Measurements from ENCODE around the gene ZNF804A.

ZNF804A gene

DNA sequence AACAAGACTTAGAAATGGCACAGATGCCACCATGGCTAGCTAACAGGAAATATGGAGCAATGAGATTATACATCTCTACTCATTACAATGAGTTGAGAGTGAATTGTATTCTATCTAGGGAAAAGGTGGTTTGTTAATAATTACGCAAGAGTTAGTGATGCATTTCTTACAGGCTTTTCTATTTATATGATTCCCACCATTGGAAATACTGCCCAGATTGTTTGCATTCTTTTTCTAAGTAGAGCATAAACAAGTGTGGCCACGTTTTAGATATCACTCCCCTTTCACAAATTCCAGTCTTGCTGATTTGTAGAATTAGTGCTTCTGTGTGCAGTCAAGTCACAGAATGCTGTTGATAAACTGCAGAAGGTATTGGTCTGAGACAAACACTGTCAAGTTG, 56.6 kb downstream of the ZNF804A start:
- no peak for TF ChIP-seq PPARA (CRISPR knock-in tag; IDR thresholded peaks at IDR 0.05; ENCODE audit: borderline replicate concordance)
- no peak for TF ChIP-seq ISL1 (CRISPR knock-in tag; IDR thresholded peaks at IDR 0.05)
- TF ChIP-seq TOX (CRISPR knock-in tag; IDR thresholded peaks at IDR 0.05; ENCODE audit: borderline replicate concordance) = no peak
- TF ChIP-seq ESRRG (CRISPR knock-in tag; IDR thresholded peaks at IDR 0.05) = no peak
- no peak for TF ChIP-seq ZNF70 (CRISPR knock-in tag; IDR thresholded peaks at IDR 0.05)
- TF ChIP-seq TCF4 (CRISPR knock-in tag; IDR thresholded peaks at IDR 0.05; ENCODE audit: borderline replicate concordance) = no peak
- TF ChIP-seq ZFP3 (CRISPR knock-in tag; IDR thresholded peaks at IDR 0.05) = no peak
- TF ChIP-seq GLIS3 (CRISPR knock-in tag; IDR thresholded peaks at IDR 0.05) = no peak
- ATAC-seq = no peak

DNA sequence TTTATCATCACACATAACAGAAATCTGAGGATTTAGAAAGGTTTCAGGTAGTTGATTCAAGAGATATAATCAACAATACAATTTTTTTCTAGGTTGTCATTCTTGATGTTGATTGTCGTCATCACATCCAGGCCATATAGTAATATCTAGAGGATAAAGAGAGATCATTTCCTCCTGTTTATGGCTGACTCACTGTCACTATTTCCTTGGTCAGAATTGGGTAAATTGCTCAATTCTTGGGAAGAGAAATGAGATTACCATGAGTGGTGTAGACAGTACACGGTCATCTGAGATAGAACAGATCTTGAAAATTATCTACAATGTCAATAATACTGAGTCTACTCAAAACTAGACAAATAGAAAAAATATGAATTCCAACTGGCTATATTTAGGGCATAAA, 78.8 kb downstream of the ZNF804A start:
- no peak for ATAC-seq
- TF ChIP-seq ZNF8 (CRISPR knock-in tag; IDR thresholded peaks at IDR 0.05) (no peak), ZNF70 (CRISPR knock-in tag; IDR thresholded peaks at IDR 0.05) (no peak), ISL1 (CRISPR knock-in tag; IDR thresholded peaks at IDR 0.05) (peak; percentile 61)
- TF ChIP-seq, protein P1, sequence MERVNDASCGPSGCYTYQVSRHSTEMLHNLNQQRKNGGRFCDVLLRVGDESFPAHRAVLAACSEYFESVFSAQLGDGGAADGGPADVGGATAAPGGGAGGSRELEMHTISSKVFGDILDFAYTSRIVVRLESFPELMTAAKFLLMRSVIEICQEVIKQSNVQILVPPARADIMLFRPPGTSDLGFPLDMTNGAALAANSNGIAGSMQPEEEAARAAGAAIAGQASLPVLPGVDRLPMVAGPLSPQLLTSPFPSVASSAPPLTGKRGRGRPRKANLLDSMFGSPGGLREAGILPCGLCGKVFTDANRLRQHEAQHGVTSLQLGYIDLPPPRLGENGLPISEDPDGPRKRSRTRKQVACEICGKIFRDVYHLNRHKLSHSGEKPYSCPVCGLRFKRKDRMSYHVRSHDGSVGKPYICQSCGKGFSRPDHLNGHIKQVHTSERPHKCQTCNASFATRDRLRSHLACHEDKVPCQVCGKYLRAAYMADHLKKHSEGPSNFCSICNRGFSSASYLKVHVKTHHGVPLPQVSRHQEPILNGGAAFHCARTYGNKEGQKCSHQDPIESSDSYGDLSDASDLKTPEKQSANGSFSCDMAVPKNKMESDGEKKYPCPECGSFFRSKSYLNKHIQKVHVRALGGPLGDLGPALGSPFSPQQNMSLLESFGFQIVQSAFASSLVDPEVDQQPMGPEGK (CRISPR knock-in tag; IDR thresholded peaks at IDR 0.05; ENCODE audit: borderline replicate concordance) = no peak

DNA sequence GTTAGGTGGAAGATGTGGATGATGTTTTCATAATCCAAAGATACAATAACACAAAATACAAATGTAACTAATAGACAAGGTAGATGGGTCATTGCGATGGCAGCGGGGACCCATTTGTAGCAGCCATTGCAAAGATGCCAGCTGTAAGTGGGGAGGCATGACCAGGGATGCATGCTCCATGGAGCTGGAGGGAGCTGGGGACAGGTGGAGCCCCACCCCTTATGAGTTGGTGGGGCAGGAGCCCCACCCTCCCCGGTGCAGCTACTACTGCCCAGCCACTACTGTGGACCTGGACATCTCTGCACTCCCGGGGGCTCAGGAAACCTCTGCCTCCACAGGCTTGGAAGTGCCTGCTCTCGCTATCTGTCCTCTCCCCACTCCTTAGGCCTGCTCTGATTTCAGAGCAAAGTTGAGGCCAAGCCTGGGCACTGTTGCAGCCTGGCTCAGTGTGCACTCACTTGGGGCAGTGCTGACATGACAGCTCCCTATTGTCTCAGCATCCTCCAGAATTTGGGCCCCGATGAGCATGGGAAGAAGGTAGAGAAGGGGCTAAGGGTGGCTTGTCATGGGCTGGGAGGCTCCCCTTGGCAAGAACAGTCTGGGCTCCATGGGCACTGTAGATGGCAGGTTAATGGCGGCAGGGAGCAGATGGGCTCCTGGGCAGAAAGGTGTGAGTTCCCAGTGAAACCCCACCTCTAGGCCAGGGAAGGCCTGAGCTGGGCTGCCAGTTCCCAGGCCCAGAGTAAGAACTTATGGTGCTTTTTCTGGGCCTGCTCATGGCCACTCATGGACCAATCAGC, 81.1 kb downstream of the ZNF804A start:
- TF ChIP-seq OSR1 (CRISPR knock-in tag; IDR thresholded peaks at IDR 0.05) = no peak
- TF ChIP-seq, protein P2, sequence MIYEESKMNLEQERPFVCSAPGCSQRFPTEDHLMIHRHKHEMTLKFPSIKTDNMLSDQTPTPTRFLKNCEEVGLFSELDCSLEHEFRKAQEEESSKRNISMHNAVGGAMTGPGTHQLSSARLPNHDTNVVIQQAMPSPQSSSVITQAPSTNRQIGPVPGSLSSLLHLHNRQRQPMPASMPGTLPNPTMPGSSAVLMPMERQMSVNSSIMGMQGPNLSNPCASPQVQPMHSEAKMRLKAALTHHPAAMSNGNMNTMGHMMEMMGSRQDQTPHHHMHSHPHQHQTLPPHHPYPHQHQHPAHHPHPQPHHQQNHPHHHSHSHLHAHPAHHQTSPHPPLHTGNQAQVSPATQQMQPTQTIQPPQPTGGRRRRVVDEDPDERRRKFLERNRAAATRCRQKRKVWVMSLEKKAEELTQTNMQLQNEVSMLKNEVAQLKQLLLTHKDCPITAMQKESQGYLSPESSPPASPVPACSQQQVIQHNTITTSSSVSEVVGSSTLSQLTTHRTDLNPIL (CRISPR knock-in tag; IDR thresholded peaks at IDR 0.05; ENCODE audit: low read depth) = no peak
- no peak for ATAC-seq

DNA sequence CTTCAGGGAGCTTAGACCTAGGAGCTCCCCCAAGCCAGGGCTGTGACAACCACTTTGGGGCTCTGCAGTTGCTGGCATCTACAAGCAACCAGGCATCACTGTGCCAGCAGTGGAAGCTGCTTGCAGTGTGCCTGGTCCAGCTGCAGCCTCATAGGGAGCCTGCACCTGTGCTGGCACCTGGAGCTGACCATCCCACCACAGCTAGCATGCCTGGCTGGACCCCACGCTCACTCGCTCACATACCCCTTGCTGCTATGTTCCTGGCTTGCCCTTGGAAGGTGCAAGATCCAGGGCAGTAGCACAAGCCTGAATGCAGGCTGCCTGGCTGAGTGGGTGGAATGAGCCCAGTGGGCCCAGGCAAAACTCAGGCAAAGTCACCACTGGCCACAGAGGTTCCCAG, 82.5 kb downstream of the ZNF804A start:
- TF ChIP-seq ZNF70 (CRISPR knock-in tag; IDR thresholded peaks at IDR 0.05) (no peak), TOX (CRISPR knock-in tag; IDR thresholded peaks at IDR 0.05; ENCODE audit: borderline replicate concordance) (no peak), BACH2 (CRISPR knock-in tag; IDR thresholded peaks at IDR 0.05; ENCODE audit: borderline replicate concordance) (no peak), ARNTL (CRISPR knock-in tag; IDR thresholded peaks at IDR 0.05; ENCODE audit: borderline replicate concordance, low read depth) (no peak), PPARA (CRISPR knock-in tag; IDR thresholded peaks at IDR 0.05; ENCODE audit: borderline replicate concordance) (no peak), ZC3H10 (CRISPR knock-in tag; IDR thresholded peaks at IDR 0.05) (no peak), ZNF565 (CRISPR knock-in tag; conservative IDR thresholded peaks at IDR 0.05; ENCODE audit: low read depth) (no peak), ZFP30 (CRISPR knock-in tag; IDR thresholded peaks at IDR 0.05) (no peak), ISL1 (CRISPR knock-in tag; IDR thresholded peaks at IDR 0.05) (no peak), GLIS3 (CRISPR knock-in tag; IDR thresholded peaks at IDR 0.05) (no peak), RARB (CRISPR knock-in tag; IDR thresholded peaks at IDR 0.05) (no peak), ZFP3 (CRISPR knock-in tag; IDR thresholded peaks at IDR 0.05) (no peak), SNAI2 (CRISPR knock-in tag; IDR thresholded peaks at IDR 0.05) (no peak), ZNF8 (CRISPR knock-in tag; IDR thresholded peaks at IDR 0.05) (no peak), ESRRG (CRISPR knock-in tag; IDR thresholded peaks at IDR 0.05) (no peak), OSR1 (CRISPR knock-in tag; IDR thresholded peaks at IDR 0.05) (no peak)
- TF ChIP-seq, protein P3, sequence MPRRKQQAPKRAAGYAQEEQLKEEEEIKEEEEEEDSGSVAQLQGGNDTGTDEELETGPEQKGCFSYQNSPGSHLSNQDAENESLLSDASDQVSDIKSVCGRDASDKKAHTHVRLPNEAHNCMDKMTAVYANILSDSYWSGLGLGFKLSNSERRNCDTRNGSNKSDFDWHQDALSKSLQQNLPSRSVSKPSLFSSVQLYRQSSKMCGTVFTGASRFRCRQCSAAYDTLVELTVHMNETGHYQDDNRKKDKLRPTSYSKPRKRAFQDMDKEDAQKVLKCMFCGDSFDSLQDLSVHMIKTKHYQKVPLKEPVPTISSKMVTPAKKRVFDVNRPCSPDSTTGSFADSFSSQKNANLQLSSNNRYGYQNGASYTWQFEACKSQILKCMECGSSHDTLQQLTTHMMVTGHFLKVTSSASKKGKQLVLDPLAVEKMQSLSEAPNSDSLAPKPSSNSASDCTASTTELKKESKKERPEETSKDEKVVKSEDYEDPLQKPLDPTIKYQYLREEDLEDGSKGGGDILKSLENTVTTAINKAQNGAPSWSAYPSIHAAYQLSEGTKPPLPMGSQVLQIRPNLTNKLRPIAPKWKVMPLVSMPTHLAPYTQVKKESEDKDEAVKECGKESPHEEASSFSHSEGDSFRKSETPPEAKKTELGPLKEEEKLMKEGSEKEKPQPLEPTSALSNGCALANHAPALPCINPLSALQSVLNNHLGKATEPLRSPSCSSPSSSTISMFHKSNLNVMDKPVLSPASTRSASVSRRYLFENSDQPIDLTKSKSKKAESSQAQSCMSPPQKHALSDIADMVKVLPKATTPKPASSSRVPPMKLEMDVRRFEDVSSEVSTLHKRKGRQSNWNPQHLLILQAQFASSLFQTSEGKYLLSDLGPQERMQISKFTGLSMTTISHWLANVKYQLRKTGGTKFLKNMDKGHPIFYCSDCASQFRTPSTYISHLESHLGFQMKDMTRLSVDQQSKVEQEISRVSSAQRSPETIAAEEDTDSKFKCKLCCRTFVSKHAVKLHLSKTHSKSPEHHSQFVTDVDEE (CRISPR knock-in tag; IDR thresholded peaks at IDR 0.05) = no peak
- TF ChIP-seq, protein P4, sequence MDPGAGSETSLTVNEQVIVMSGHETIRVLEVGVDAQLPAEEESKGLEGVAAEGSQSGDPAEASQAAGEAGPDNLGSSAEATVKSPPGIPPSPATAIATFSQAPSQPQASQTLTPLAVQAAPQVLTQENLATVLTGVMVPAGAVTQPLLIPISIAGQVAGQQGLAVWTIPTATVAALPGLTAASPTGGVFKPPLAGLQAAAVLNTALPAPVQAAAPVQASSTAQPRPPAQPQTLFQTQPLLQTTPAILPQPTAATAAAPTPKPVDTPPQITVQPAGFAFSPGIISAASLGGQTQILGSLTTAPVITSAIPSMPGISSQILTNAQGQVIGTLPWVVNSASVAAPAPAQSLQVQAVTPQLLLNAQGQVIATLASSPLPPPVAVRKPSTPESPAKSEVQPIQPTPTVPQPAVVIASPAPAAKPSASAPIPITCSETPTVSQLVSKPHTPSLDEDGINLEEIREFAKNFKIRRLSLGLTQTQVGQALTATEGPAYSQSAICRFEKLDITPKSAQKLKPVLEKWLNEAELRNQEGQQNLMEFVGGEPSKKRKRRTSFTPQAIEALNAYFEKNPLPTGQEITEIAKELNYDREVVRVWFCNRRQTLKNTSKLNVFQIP (CRISPR knock-in tag; IDR thresholded peaks at IDR 0.05; ENCODE audit: borderline replicate concordance, low read depth) = no peak
- TF ChIP-seq, protein P2 (CRISPR knock-in tag; IDR thresholded peaks at IDR 0.05; ENCODE audit: low read depth) = no peak
- TF ChIP-seq, protein P5, sequence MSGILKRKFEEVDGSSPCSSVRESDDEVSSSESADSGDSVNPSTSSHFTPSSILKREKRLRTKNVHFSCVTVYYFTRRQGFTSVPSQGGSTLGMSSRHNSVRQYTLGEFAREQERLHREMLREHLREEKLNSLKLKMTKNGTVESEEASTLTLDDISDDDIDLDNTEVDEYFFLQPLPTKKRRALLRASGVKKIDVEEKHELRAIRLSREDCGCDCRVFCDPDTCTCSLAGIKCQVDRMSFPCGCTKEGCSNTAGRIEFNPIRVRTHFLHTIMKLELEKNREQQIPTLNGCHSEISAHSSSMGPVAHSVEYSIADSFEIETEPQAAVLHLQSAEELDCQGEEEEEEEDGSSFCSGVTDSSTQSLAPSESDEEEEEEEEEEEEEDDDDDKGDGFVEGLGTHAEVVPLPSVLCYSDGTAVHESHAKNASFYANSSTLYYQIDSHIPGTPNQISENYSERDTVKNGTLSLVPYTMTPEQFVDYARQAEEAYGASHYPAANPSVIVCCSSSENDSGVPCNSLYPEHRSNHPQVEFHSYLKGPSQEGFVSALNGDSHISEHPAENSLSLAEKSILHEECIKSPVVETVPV (CRISPR knock-in tag; IDR thresholded peaks at IDR 0.05) = no peak
- no peak for ATAC-seq

Measured in SK-N-SH treated with all-trans-retinoic acid at 6 μM for 48 hours (cell line).